H9 (cell line): Measurements from ENCODE around the gene NPHP1. TPM values are rescaled to one million over a fixed set of nuclear protein-coding genes. Genes with fewer than 3 reads are reported as not detected.

ENCODE experiments used
- DNase-seq: peaks from one replicate; pipeline ENCODE4 v3.0.0-alpha.2; 2017
- H2AFZ ChIP-seq: one replicate; pipeline ENCODE4 v1.6.1; 2013; ENCODE audit warnings: mild to moderate bottlenecking, low read length, control low read depth, moderate library complexity
- H2AK5ac ChIP-seq: 2 replicates; pipeline ENCODE4 v1.6.1; 2013; ENCODE audit warnings: low read length, control low read depth, mixed read lengths; ENCODE audit not compliant: insufficient read length
- H2BK120ac ChIP-seq: one replicate; pipeline ENCODE4 v1.6.1; 2013; ENCODE audit warnings: low read depth, mild to moderate bottlenecking, low read length, control low read depth, inconsistent platforms; ENCODE audit not compliant: poor library complexity, severe bottlenecking
- H2BK12ac ChIP-seq: 2 replicates; pipeline ENCODE4 v1.6.1; 2013; ENCODE audit warnings: low read length, control low read depth, mixed read lengths, low read depth; ENCODE audit not compliant: insufficient read length
- H2BK15ac ChIP-seq: 2 replicates; pipeline ENCODE4 v1.6.1; 2013; ENCODE audit warnings: low read depth, low read length, control low read depth
- H2BK20ac ChIP-seq: one replicate; pipeline ENCODE4 v1.6.1; 2013; ENCODE audit warnings: low read depth, mild to moderate bottlenecking, low read length, control low read depth, inconsistent platforms; ENCODE audit not compliant: poor library complexity, severe bottlenecking
- H2BK5ac ChIP-seq: 2 replicates; pipeline ENCODE4 v1.6.1; 2013; ENCODE audit warnings: low read length, control low read depth, mixed read lengths; ENCODE audit not compliant: insufficient read length
- H3K14ac ChIP-seq: 2 replicates; pipeline ENCODE4 v1.6.1; 2013; ENCODE audit warnings: low read length, control low read depth; ENCODE audit not compliant: insufficient read depth
- H3K18ac ChIP-seq: 2 replicates; pipeline ENCODE4 v1.6.1; 2013; ENCODE audit warnings: low read depth, mild to moderate bottlenecking, mixed read lengths, low read length, control low read depth; ENCODE audit not compliant: insufficient read length
- H3K23ac ChIP-seq: 2 replicates; pipeline ENCODE4 v1.6.1; 2013; ENCODE audit warnings: low read length, control low read depth, mixed read lengths, low read depth; ENCODE audit not compliant: insufficient read length
- H3K23me2 ChIP-seq: 2 replicates; pipeline ENCODE4 v1.6.1; 2013; ENCODE audit warnings: low read depth, mild to moderate bottlenecking, mixed read lengths, low read length, control low read depth; ENCODE audit not compliant: insufficient read length, poor library complexity, severe bottlenecking
- H3K27ac ChIP-seq: 2 replicates; pipeline ENCODE4 v1.5.1; 2013; ENCODE audit warnings: low read length, control low read depth, mixed read lengths, low read depth; ENCODE audit not compliant: insufficient read length
- H3K27me3 ChIP-seq: 2 replicates; pipeline ENCODE4 v1.6.1; 2013; ENCODE audit warnings: low read length, control low read depth, inconsistent platforms; ENCODE audit not compliant: insufficient read depth
- H3K4ac ChIP-seq: 2 replicates; pipeline ENCODE4 v1.6.1; 2013; ENCODE audit warnings: low read depth, mild to moderate bottlenecking, control low read depth, inconsistent platforms, low read length, moderate library complexity
- H3K4me1 ChIP-seq: 2 replicates; pipeline ENCODE4 v1.6.1; 2013; ENCODE audit warnings: low read length, control low read depth, inconsistent platforms; ENCODE audit not compliant: insufficient read depth
- H3K4me2 ChIP-seq: 2 replicates; pipeline ENCODE4 v1.6.1; 2013; ENCODE audit warnings: low read length, control low read depth, mixed read lengths; ENCODE audit not compliant: insufficient read length, insufficient read depth
- H3K56ac ChIP-seq: 2 replicates; pipeline ENCODE4 v1.6.1; 2013; ENCODE audit warnings: low read depth, mild to moderate bottlenecking, mixed read lengths, low read length, control low read depth; ENCODE audit not compliant: insufficient read length
- H3K79me1 ChIP-seq: 2 replicates; pipeline ENCODE4 v1.6.1; 2013; ENCODE audit warnings: low read depth, mild to moderate bottlenecking, moderate library complexity, low read length, control low read depth, inconsistent platforms; ENCODE audit not compliant: insufficient read depth, poor library complexity, severe bottlenecking
- H3K79me2 ChIP-seq: 2 replicates; pipeline ENCODE4 v1.6.1; 2013; ENCODE audit warnings: low read length, control low read depth, inconsistent platforms; ENCODE audit not compliant: insufficient read depth
- H3K9ac ChIP-seq: 2 replicates; pipeline ENCODE4 v1.6.1; 2013; ENCODE audit warnings: low read length, control low read depth, mixed read lengths; ENCODE audit not compliant: insufficient read length; ENCODE audit errors: extremely low read depth
- H3K9me3 ChIP-seq: one replicate; pipeline ENCODE4 v1.6.1; 2013; ENCODE audit warnings: low read depth, low read length, inconsistent platforms; ENCODE audit not compliant: control insufficient read depth
- H3T11ph ChIP-seq: one replicate; pipeline ENCODE4 v1.6.1; 2013; ENCODE audit warnings: mild to moderate bottlenecking, low read length, control low read depth, inconsistent platforms
- H4K20me1 ChIP-seq: one replicate; pipeline ENCODE4 v1.6.1; 2013; ENCODE audit not compliant: control insufficient read depth, insufficient read length, insufficient read depth
- H4K5ac ChIP-seq: 2 replicates; pipeline ENCODE4 v1.6.1; 2013; ENCODE audit warnings: low read depth, mild to moderate bottlenecking, mixed read lengths, low read length, control low read depth; ENCODE audit not compliant: insufficient read length
- H4K8ac ChIP-seq: replicated peaks from 2 replicates; pipeline ENCODE4 v1.6.1; 2013; ENCODE audit warnings: low read length, control low read depth, mixed read lengths, low read depth; ENCODE audit not compliant: insufficient read length
- H4K91ac ChIP-seq: 2 replicates; pipeline ENCODE4 v1.6.1; 2013; ENCODE audit warnings: low read depth, mild to moderate bottlenecking, moderate library complexity, mixed read lengths, low read length, control low read depth; ENCODE audit not compliant: insufficient read length
- H3K27ac Mint-ChIP-seq, 3 experiments: 2 replicates in 2 of 3; 3 replicates in 1 of 3; pipeline ENCODE4 v1.8.0; 2020 to 2021; ENCODE audit warnings: mixed read lengths in 3 of 3, mild to moderate bottlenecking in 1 of 3, moderate library complexity in 1 of 3
- H3K27me3 Mint-ChIP-seq: 2 replicates; pipeline ENCODE4 v1.8.0; 2021; ENCODE audit warnings: low read depth, mild to moderate bottlenecking, moderate library complexity, mixed read lengths
- H3K36me3 Mint-ChIP-seq, 3 experiments: 2 replicates in 2 of 3; 3 replicates in 1 of 3; pipeline ENCODE4 v1.8.0; 2020 to 2021; ENCODE audit warnings: low read depth in 3 of 3, mixed read lengths in 3 of 3; ENCODE audit not compliant: insufficient read depth in 1 of 3
- H3K4me1 Mint-ChIP-seq, 2 experiments: 2 replicates each; pipeline ENCODE4 v1.8.0; 2020; ENCODE audit warnings: mixed read lengths in 2 of 2
- H3K4me3 Mint-ChIP-seq, 2 experiments: 2 replicates in 1 of 2; 3 replicates in 1 of 2; pipeline ENCODE4 v1.8.0; 2020 to 2021; ENCODE audit warnings: mild to moderate bottlenecking in 2 of 2, mixed read lengths in 2 of 2, moderate library complexity in 1 of 2
- H3K9me3 Mint-ChIP-seq, 2 experiments: 2 replicates in 1 of 2; 3 replicates in 1 of 2; pipeline ENCODE4 v1.8.0; 2020; ENCODE audit warnings: mild to moderate bottlenecking in 2 of 2, mixed read lengths in 2 of 2, moderate library complexity in 1 of 2
- total RNA-seq: library from RNA; stranded (reverse); gene quantifications from 2 replicates; pipeline ENCODE4 v1.2.1, GENCODE V29; 2021
- TF ChIP-seq, protein P1 (sequence below): fragments of 200-600 bp; sonication (generic); conservative IDR thresholded peaks from 3 replicates; pipeline ENCODE4 v1.8.0; 2021; ENCODE audit warnings: antibody characterized with exemption, mild to moderate bottlenecking

Gene NPHP1
- total RNA-seq, 1 experiment from 2014 or later, result 2.1 TPM

DNA sequence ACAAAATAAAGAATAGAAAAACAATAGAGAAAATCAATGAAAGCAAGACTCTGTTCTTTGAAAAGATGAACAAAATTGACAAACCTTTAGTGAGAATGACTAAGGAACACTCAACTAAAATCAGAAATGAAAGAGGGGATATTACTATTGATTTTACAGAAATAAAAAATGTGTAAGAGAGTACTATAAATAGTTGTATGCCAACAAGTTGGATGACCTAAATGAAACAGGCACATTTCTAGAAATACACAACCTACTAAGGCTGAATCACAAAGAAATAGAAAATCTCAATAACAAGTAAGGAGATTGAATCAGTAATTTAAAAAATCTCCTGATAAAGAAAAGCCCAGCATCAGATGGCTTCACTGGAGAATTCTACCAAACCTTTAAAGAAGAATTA is 70.8 kb downstream of the NPHP1 start:
- Mint-ChIP-seq H3K4me3 (no peak overlapping the region), H3K27me3 (no peaks in the 10 kb centered on the region), H3K9me3 (peaks cover 5 to 6% of the 10 kb centered on the region in 2 experiments; a peak in 2 of 5 replicates), H3K4me1 (no peaks in the 10 kb centered on the region), H3K36me3 (peaks cover 0 to 2% (median 0%) of the 10 kb centered on the region in 3 experiments; a peak in 3 of 7 replicates), H3K27ac (no peak overlapping the region)
- no peak overlapping the region for H2AK5ac ChIP-seq
- H3K14ac ChIP-seq, result no peak overlapping the region
- no peak overlapping the region for H2BK120ac ChIP-seq
- H3K9ac ChIP-seq, result no peak overlapping the region
- no peak overlapping the region for H3K18ac ChIP-seq
- H3K4me2 ChIP-seq, result no peak overlapping the region
- H2AFZ ChIP-seq, result no peak overlapping the region
- H3K23ac ChIP-seq, result no peak overlapping the region
- no peaks in the 10 kb centered on the region for H3K9me3 ChIP-seq
- H4K5ac ChIP-seq, result no peak overlapping the region
- no peaks in the 10 kb centered on the region for H3K79me1 ChIP-seq
- H3T11ph ChIP-seq, result no peak overlapping the region
- no peak overlapping the region for H2BK20ac ChIP-seq
- H2BK15ac ChIP-seq, result no peak overlapping the region
- no peaks in the 10 kb centered on the region for H3K27me3 ChIP-seq
- H3K79me2 ChIP-seq, result no peaks in the 10 kb centered on the region
- TF ChIP-seq, protein P1, sequence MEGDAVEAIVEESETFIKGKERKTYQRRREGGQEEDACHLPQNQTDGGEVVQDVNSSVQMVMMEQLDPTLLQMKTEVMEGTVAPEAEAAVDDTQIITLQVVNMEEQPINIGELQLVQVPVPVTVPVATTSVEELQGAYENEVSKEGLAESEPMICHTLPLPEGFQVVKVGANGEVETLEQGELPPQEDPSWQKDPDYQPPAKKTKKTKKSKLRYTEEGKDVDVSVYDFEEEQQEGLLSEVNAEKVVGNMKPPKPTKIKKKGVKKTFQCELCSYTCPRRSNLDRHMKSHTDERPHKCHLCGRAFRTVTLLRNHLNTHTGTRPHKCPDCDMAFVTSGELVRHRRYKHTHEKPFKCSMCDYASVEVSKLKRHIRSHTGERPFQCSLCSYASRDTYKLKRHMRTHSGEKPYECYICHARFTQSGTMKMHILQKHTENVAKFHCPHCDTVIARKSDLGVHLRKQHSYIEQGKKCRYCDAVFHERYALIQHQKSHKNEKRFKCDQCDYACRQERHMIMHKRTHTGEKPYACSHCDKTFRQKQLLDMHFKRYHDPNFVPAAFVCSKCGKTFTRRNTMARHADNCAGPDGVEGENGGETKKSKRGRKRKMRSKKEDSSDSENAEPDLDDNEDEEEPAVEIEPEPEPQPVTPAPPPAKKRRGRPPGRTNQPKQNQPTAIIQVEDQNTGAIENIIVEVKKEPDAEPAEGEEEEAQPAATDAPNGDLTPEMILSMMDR, result no peak
- no peaks in the 10 kb centered on the region for H3K4me1 ChIP-seq
- H3K4ac ChIP-seq, result no peak overlapping the region
- H3K23me2 ChIP-seq, result no peaks in the 10 kb centered on the region
- DNase-seq, result no peak
- no peak overlapping the region for H4K91ac ChIP-seq
- no peak overlapping the region for H2BK5ac ChIP-seq
- no peak overlapping the region for H4K8ac ChIP-seq
- no peaks in the 10 kb centered on the region for H4K20me1 ChIP-seq
- H3K27ac ChIP-seq, result no peak overlapping the region
- H3K56ac ChIP-seq, result no peak overlapping the region
- no peak overlapping the region for H2BK12ac ChIP-seq
